Stimulated activated CD8-positive, alpha-beta memory T cell treated with anti-CD3 and anti-CD28 coated beads, Interleukin-2, amount 100 ng/mL, for 1 hour (primary cell): ENCODE results near the gene TNFAIP3.
A peak's percentile ranks its signal among the peaks of the same experiment; 100 is the strongest.

Experiments
- DNase-seq, 2 donors: peaks; one replicate each; pipeline ENCODE4 v3.0.0-alpha.2; 2020; ENCODE audit warnings: low read depth in 2 of 2

The TNFAIP3 gene

DNA sequence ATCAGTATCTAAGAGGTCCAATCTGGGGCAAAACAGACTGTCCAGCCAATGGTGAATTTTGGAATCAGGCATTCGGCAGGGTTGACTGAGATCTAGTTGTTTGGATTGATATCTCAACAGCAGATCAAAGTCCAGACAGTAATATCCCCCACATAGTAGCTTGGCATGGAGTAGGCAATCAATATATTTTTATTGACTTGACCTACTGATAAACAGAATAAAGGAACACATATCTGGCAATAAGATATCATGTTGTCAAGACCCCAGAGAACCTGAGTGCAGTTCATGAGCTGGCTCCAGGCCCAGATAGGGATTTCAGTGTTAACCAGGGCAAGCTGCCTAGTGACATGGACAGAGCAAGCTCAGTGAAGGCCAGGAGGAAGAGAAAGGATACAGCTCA, 34.4 kb downstream of the TNFAIP3 start:
- DNase-seq: no peak

DNA sequence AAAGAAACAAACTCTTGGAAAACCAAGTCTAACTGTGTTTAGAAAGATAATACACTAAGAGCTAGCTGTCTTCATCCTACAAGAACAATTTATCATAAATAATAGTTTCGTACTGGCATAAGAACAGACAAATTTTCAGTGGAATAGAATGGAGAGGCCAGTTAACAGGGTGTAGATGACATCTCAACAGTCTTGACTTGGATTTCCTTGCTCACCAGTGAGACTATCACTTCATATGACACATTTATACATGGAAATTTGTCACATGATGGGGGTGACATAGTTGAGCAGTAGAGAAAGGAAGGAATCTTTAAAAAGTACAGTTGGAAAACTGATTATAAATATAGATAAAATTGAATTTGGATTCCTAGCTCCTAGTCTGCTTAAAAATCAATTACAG, 35.6 kb downstream of the TNFAIP3 start:
- no peak for DNase-seq

GRCh38 chr6:137903274-137903932, 36.3 kb downstream of the TNFAIP3 start:
- no peak for DNase-seq

- DNase-seq: no peak
Measured at GRCh38 chr6:137903933-137904821, 37.1 kb downstream of the TNFAIP3 start.

GRCh38 chr6:137904822-137905617, 38.0 kb downstream of the TNFAIP3 start:
- peak in 1 of 2 donors; percentile 41 for DNase-seq

- no peak for DNase-seq
Measured at GRCh38 chr6:137906020-137906472, 39.0 kb downstream of the TNFAIP3 start.

DNA sequence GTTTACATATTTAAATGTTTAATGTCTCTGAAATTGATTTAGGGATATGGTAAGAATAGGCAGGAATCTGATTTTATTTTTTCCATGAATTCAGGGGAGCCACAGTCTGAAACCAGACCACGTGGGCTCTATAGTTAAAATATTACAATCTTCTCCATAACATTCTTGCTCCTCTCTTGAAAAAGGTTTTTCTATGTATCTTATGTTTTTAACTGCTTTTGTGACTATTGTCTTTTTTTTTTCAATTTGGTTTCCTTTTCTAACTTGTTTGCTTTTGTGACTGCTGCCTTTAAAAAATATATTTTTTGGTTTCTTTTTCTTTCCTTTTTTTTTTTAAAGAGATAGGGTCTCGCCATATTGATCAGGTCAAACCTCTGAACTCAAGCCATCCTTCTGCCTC, 40.1 kb downstream of the TNFAIP3 start:
- no peak for DNase-seq

- no peak for DNase-seq
Measured at GRCh38 chr6:137909533-137909932, 42.5 kb downstream of the TNFAIP3 start.

GRCh38 chr6:137910424-137910834, 43.4 kb downstream of the TNFAIP3 start:
- no peak for DNase-seq

DNA sequence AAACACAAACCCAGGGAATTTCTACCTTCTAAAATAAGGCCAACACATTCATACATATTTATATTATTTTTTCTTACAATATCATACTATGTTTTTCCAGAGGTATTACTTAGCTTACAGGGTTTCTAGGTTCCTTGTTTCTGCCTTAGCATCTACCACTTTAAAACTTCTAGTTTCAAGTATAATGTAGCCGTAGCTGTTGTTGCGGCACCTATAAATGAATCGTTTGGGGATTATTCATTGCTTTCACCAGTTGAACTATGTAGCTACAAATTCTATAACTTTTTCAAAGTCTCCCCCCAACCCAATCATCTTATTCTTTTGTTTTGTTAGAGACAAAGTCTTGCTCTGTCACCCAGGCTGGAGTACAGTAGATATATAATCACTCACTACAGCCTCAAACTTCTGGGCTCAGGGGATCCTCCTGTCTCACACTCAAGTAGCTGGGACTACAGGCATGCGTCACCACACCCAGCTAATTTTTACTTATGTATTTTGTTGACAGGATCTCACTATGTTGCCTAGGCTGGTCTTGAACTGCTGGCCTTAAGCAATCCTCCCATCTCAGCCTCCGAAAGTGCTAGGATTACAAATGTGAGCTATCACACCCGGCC, 43.9 kb downstream of the TNFAIP3 start:
- DNase-seq: no peak

GRCh38 chr6:137911675-137912191, 44.7 kb downstream of the TNFAIP3 start:
- DNase-seq: no peak

- DNase-seq: no peak
Measured at GRCh38 chr6:137912813-137913212, 45.8 kb downstream of the TNFAIP3 start.

DNA sequence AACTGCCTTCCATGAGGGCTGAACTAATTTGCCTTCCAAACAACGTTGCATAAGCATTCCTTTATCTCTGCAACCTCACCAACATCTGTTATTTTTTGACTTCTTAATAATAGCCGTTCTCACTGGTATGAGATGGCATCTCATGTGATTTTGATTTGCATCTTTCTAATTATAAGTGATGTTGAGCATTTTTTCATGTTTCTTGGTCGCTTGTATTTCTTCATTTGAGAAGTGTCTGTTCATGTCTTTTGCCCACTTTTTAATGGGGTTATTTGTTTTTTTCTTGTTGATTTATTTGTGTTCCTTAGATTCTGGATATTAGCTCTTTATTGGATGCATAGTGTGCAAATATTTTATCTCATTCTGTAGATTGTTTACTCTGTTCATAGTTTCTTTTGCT, 46.4 kb downstream of the TNFAIP3 start:
- no peak for DNase-seq

DNA sequence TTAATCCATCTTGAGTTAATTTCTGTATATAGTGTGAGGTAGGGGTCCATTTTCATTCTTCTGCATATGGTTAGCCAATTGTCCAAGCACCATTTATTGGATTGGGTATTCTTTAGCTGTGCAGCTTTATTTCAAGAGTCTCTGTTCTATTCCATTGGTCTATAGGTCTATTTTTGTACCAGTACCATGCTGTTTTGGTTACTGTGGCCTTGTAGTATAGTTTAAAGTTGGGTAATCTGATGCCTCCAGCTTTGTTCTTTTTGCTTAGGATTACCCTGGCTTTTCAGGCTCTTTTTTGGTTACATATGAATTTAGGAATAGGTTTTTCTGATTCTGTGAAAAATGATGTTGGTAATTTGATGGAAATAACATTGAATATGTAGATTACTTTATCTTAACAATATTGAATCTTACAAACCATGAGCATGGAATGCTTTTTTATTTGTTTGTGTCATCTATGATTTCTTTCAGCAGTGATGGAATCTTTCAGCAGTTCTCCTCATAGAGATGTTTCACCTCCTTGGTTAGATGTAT, 47.0 kb downstream of the TNFAIP3 start:
- DNase-seq: no peak

GRCh38 chr6:137914530-137915193, 47.6 kb downstream of the TNFAIP3 start:
- DNase-seq: no peak

DNA sequence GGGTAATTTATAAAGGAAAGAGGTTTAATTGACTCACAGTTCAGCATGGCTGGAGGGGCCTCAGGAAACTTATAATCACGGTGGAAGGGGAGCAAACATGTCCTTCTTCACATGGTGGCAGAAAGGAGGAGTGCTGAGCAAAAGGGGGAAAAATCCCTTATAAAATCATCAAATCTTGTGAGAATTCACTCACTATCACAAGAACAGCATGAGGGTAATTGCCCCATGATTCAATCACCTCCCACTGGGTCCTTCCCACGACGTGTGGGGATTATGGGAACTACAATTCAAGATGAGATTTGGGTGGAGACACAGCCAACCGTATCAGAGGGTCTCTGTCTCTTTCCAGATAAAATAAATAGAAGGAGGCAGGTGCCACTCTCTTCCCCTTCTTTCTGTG, 48.7 kb downstream of the TNFAIP3 start:
- no peak for DNase-seq

- no peak for DNase-seq
Measured at GRCh38 chr6:137917551-137918325, 50.7 kb downstream of the TNFAIP3 start.

DNA sequence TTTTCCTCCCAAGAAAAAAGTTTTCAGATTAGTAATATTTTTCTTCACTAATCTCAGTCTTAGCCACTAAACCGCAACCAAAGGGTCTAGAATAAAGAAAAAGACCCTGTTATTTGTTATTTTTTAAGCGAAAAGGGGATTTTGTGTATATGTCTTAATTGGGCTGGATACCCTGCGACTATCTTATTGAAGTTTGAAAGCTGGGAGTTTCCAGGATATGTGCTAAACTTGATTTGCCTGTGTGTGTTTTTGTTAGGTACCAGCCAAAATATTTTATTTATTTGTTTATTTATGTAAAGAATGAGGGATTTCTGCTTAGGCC, 52.4 kb downstream of the TNFAIP3 start:
- DNase-seq: no peak

DNA sequence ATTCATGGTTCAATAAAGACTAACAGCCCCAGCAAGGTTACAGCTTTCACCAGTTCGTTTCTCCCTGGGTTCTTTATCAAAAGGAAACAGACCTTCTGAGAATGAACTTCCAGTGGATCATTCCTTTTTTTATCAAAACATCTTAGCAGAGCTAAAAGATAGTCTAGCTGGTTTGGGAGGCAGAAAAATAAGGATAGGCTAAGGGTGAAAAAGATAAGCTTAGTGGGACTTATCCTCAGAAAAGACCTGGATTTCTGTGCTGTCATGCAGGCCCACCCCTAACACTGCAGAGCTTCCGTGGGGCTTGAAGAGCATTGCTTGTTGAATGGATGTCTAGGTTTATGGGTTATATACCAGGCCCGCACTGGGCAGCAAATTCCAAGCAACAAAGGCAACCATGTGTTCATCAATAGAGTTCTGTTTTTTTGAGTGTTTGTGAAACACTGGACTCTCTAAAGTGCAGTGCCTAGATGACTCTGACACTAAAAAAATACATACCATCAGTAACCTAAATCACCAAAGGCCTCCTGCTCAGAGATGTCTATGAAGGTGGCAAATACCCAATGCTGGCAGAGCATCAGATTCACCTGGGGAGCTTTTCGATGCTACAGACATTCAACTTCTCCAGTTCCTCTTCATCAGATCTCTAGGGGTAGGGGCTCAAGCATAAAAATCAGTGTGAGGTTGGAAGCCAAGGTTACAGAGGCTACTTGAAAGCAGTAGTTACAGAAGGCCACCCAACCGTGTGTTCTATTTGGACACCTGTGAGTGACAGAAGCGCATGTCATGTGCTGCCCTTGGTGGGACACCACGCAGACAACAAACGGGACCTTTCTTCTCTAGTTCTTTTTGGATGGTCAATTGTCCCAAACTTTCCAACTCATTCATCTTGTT, 53.0 kb downstream of the TNFAIP3 start:
- no peak for DNase-seq
